Tibial nerve (tissue), 4 donors: ENCODE measurements around the gene ATG9B. TPM values are rescaled to one million over a fixed set of nuclear protein-coding genes. Genes with fewer than 3 reads are reported as not detected.

Experiments used
- DNase-seq, 2 donors: peaks; one replicate each; pipeline ENCODE4 v3.0.0-alpha.2; 2019; ENCODE audit warnings: low spot score in 2 of 2
- H3K27ac ChIP-seq, 4 donors: fragments of 200-600 bp; sonication (generic) in 3 of 4; one replicate each; pipeline ENCODE4 v1.5.1; 2017 to 2019; ENCODE audit warnings: mild to moderate bottlenecking in 1 of 4
- H3K27me3 ChIP-seq, 2 donors: fragments of 200-600 bp; sonication (generic) in 1 of 2; one replicate each; pipeline versions ENCODE4 v1.5.1 to v1.6.0; 2017 to 2019
- H3K36me3 ChIP-seq, 3 donors: fragments of 200-600 bp; sonication (generic); one replicate each; pipeline ENCODE4 v1.5.1; 2018 to 2019
- H3K4me1 ChIP-seq, 4 donors: fragments of 200-600 bp; sonication (generic) in 3 of 4; one replicate each; pipeline ENCODE4 v1.5.1; 2017 to 2019
- H3K4me3 ChIP-seq, 4 donors: fragments of 200-600 bp; sonication (generic) in 3 of 4; one replicate each; pipeline ENCODE4 v1.5.1; 2017 to 2019; ENCODE audit warnings: mild to moderate bottlenecking in 1 of 4, moderate library complexity in 1 of 4
- H3K9me3 ChIP-seq, 4 donors: fragments of 200-600 bp; sonication (generic) in 3 of 4; one replicate each; pipeline ENCODE4 v1.5.1; 2017 to 2019
- CTCF ChIP-seq, 5 experiments: fragments of 200-600 bp in 3 of 5; fragments of 450-650 bp in 2 of 5; sonication (generic) in 3 of 5; IDR thresholded peaks; one replicate each; pipeline ENCODE4 v1.5.1; 2016 to 2019; ENCODE audit warnings: antibody characterized with exemption in 5 of 5, mild to moderate bottlenecking in 3 of 5, moderate library complexity in 2 of 5
- EP300 ChIP-seq, 2 donors: sonication (generic); formaldehyde crosslinking; IDR thresholded peaks; one replicate each; pipeline ENCODE4 v1.6.1; 2017; ENCODE audit warnings: antibody characterized with exemption in 2 of 2, mild to moderate bottlenecking in 1 of 2
- POLR2A ChIP-seq, 2 donors: fragments of 450-650 bp; IDR thresholded peaks; one replicate each; pipeline ENCODE4 v1.6.1; 2017; ENCODE audit warnings: antibody characterized with exemption in 2 of 2, mild to moderate bottlenecking in 2 of 2, moderate library complexity in 2 of 2
- WGBS, 2 donors: methylation state at CpG; one replicate each; pipeline ENCODE4 v1.1.5; 2018; 5-methylcytosine and 5-hydroxymethylcytosine counted together
- total RNA-seq, 4 donors: library from RNA; depleted of rRNA; stranded (reverse); fragments of >200 nt; gene quantifications; one replicate each; pipeline ENCODE4 v1.1.0, GENCODE V29; 2016

Gene ATG9B
- not detected for total RNA-seq

- Histone ChIP-seq H3K27me3 (peaks cover 0 to 39% of the 10 kb centered on the region in 2 donors), H3K36me3 (no peaks in the 10 kb centered on the region), H3K4me3 (no peak within 1 kb of the TSS), H3K27ac (no peak within 1 kb of the TSS), H3K4me1 (peaks cover 0 to 14% (median 6%) of the 10 kb centered on the region in 4 donors), H3K9me3 (no peaks in the 10 kb centered on the region)
- DNase-seq: no peak
- 63 to 64% methylated on average over 4 of the region's 4 CpGs for WGBS, 2 donors
- TF ChIP-seq POLR2A (IDR thresholded peaks at IDR 0.05) (no peak), EP300 (IDR thresholded peaks at IDR 0.05) (no peak), CTCF (IDR thresholded peaks at IDR 0.05) (no peak)
These were observed at the start of gene ATG9B for GRCh38 chr7:151024435-151025056. Gene ATG9B (minus strand): TSS chr7:151024494. CDS start chr7:151024423, 71 bp downstream.

- Histone ChIP-seq H3K4me3 (no peak overlapping the region), H3K27me3 (no peaks in the 10 kb centered on the region), H3K9me3 (no peaks in the 10 kb centered on the region), H3K4me1 (peaks cover 0 to 17% (median 0%) of the 10 kb centered on the region in 4 donors), H3K36me3 (peaks cover 2 to 96% (median 39%) of the 10 kb centered on the region in 3 donors), H3K27ac (no peak overlapping the region)
- no peak for DNase-seq
- 79 to 80% methylated on average over 15 to 17 of the region's 17 CpGs for WGBS, 2 donors
- TF ChIP-seq EP300 (IDR thresholded peaks at IDR 0.05) (no peak), POLR2A (IDR thresholded peaks at IDR 0.05) (no peak), CTCF (IDR thresholded peaks at IDR 0.05) (no peak)
These were observed 49.7 kb upstream of the ATG9B start for GRCh38 chr7:151073990-151074389.

- TF ChIP-seq POLR2A (IDR thresholded peaks at IDR 0.05) (no peak), EP300 (IDR thresholded peaks at IDR 0.05) (no peak), CTCF (IDR thresholded peaks at IDR 0.05) (no peak)
- Histone ChIP-seq H3K4me3 (no peak overlapping the region), H3K9me3 (no peaks in the 10 kb centered on the region), H3K36me3 (peaks cover 2 to 100% (median 39%) of the 10 kb centered on the region in 3 donors), H3K27me3 (no peaks in the 10 kb centered on the region), H3K4me1 (no peaks in the 10 kb centered on the region), H3K27ac (no peak overlapping the region)
- WGBS, 2 donors: 91 to 95% methylated on average over 35 to 38 of the region's 39 CpGs
- DNase-seq: no peak
These were observed 47.0 kb upstream of the ATG9B start for GRCh38 chr7:151071032-151071866.

- Histone ChIP-seq H3K9me3 (no peaks in the 10 kb centered on the region), H3K4me3 (no peak overlapping the region), H3K4me1 (no peaks in the 10 kb centered on the region), H3K36me3 (peaks cover 2 to 100% (median 34%) of the 10 kb centered on the region in 3 donors), H3K27ac (no peak overlapping the region), H3K27me3 (no peaks in the 10 kb centered on the region)
- 93 to 94% methylated on average over 13 to 15 of the region's 15 CpGs for WGBS, 2 donors
- DNase-seq: no peak
- TF ChIP-seq CTCF (IDR thresholded peaks at IDR 0.05): no peak
- TF ChIP-seq EP300 (IDR thresholded peaks at IDR 0.05): no peak
- no peak for TF ChIP-seq POLR2A (IDR thresholded peaks at IDR 0.05)
These were observed 46.3 kb upstream of the ATG9B start for GRCh38 chr7:151070574-151070960.
